Right atrium auricular region (tissue), 2 donors: ENCODE measurements around the gene USP11. TPM values are rescaled to one million over a fixed set of nuclear protein-coding genes. Genes with fewer than 3 reads are reported as not detected.
"Not testable (repeated sequence)": the region's sequence is repeated elsewhere in the genome, so short reads cannot be mapped to it uniquely, and the experiment has no call there.

Source experiments
- DNase-seq: peaks from one replicate; pipeline ENCODE4 v3.0.0-alpha.2; 2019; ENCODE audit warnings: low spot score
- H3K27ac ChIP-seq, 2 donors: fragments of 200-600 bp; sonication (generic); 1 replicate in 1 of 2; 2 replicates in 1 of 2; pipeline ENCODE4 v1.5.1; 2016 to 2019
- H3K27me3 ChIP-seq, 2 donors: fragments of 200-600 bp; sonication (generic); one replicate each; pipeline versions ENCODE4 v1.5.1 to v1.6.0; 2017 to 2019
- H3K36me3 ChIP-seq: fragments of 200-600 bp; sonication (generic); one replicate; pipeline ENCODE4 v1.5.1; 2016
- H3K4me1 ChIP-seq, 2 donors: fragments of 200-600 bp; sonication (generic); one replicate each; pipeline versions ENCODE4 v1.5.1 to v1.6.0; 2017 to 2019
- H3K4me3 ChIP-seq, 2 donors: fragments of 200-600 bp; sonication (generic); 1 replicate in 1 of 2; 2 replicates in 1 of 2; pipeline ENCODE4 v1.5.1; 2017 to 2019; ENCODE audit warnings: mild to moderate bottlenecking in 1 of 2, moderate library complexity in 1 of 2
- H3K9me3 ChIP-seq, 2 donors: fragments of 200-600 bp; sonication (generic); one replicate each; pipeline ENCODE4 v1.5.1; 2019
- CTCF ChIP-seq, 2 donors: fragments of 200-600 bp; sonication (generic); IDR thresholded peaks; one replicate each; pipeline ENCODE4 v1.5.1; 2019; ENCODE audit warnings: antibody characterized with exemption in 2 of 2
- total RNA-seq, 2 donors: library from RNA; depleted of rRNA; stranded (reverse); fragments of >200 nt; gene quantifications; one replicate each; pipeline ENCODE4 v1.1.0, GENCODE V29; 2016

The USP11 gene
- total RNA-seq, 2 donors from 2014 or later, result 35.2 to 63.6 TPM

- H3K4me3 ChIP-seq, result no peak overlapping the region
- H3K27me3 ChIP-seq, result no peaks in the 10 kb centered on the region
- H3K9me3 ChIP-seq, result no peaks in the 10 kb centered on the region
- TF ChIP-seq CTCF (IDR thresholded peaks at IDR 0.05), result no peak
- H3K36me3 ChIP-seq, result peaks cover 52% of the 10 kb centered on the region
- no peak overlapping the region for H3K27ac ChIP-seq
- no peak for DNase-seq
- H3K4me1 ChIP-seq, result no peaks in the 10 kb centered on the region
Observed at GRCh38 chrX:47244676-47245075, 11.9 kb downstream of the USP11 start.

GRCh38 chrX:47245156-47245555, 12.3 kb downstream of the USP11 start:
- no peak for TF ChIP-seq CTCF (IDR thresholded peaks at IDR 0.05)
- no peaks in the 10 kb centered on the region for H3K27me3 ChIP-seq
- H3K4me3 ChIP-seq, result no peak overlapping the region
- DNase-seq, result no peak
- H3K4me1 ChIP-seq, result no peaks in the 10 kb centered on the region
- H3K9me3 ChIP-seq, result no peaks in the 10 kb centered on the region
- no peak overlapping the region for H3K27ac ChIP-seq
- peaks cover 49% of the 10 kb centered on the region for H3K36me3 ChIP-seq

- H3K9me3 ChIP-seq, result no peaks in the 10 kb centered on the region
- no peaks in the 10 kb centered on the region for H3K4me1 ChIP-seq
- H3K4me3 ChIP-seq, result no peak overlapping the region
- no peaks in the 10 kb centered on the region for H3K27me3 ChIP-seq
- no peak overlapping the region for H3K27ac ChIP-seq
- no peak for DNase-seq
- peaks cover 30% of the 10 kb centered on the region for H3K36me3 ChIP-seq
- TF ChIP-seq CTCF (IDR thresholded peaks at IDR 0.05), result no peak
Observed at GRCh38 chrX:47247206-47247998, 14.6 kb downstream of the USP11 start.

GRCh38 chrX:47247999-47248320, 15.2 kb downstream of the USP11 start:
- Histone ChIP-seq H3K27me3 (no peaks in the 10 kb centered on the region), H3K4me1 (no peaks in the 10 kb centered on the region), H3K4me3 (no peak overlapping the region), H3K9me3 (peaks cover 0 to under 1% of the 10 kb centered on the region in 2 donors), H3K27ac (no peak overlapping the region), H3K36me3 (peaks cover 24% of the 10 kb centered on the region)
- no peak for DNase-seq
- no peak for TF ChIP-seq CTCF (IDR thresholded peaks at IDR 0.05)

GRCh38 chrX:47248576-47248975, 15.8 kb downstream of the USP11 start:
- Histone ChIP-seq H3K27ac (no peak overlapping the region), H3K4me1 (no peaks in the 10 kb centered on the region), H3K27me3 (no peaks in the 10 kb centered on the region), H3K36me3 (peaks cover 18% of the 10 kb centered on the region), H3K9me3 (peaks cover 0 to 6% of the 10 kb centered on the region in 2 donors), H3K4me3 (no peak overlapping the region)
- TF ChIP-seq CTCF (IDR thresholded peaks at IDR 0.05), result no peak
- no peak for DNase-seq

GRCh38 chrX:47250017-47250347, 17.2 kb downstream of the USP11 start:
- Histone ChIP-seq H3K4me1 (no peaks in the 10 kb centered on the region), H3K4me3 (no peak overlapping the region), H3K9me3 (peaks cover 0 to 18% of the 10 kb centered on the region in 2 donors), H3K36me3 (peaks cover 9% of the 10 kb centered on the region), H3K27me3 (no peaks in the 10 kb centered on the region), H3K27ac (no peak overlapping the region)
- TF ChIP-seq CTCF (IDR thresholded peaks at IDR 0.05), result no peak
- DNase-seq, result no peak

- not testable (repeated sequence) for H3K27me3 ChIP-seq, H3K36me3 ChIP-seq, H3K27ac ChIP-seq, H3K4me3 ChIP-seq, DNase-seq, H3K4me1 ChIP-seq
- peaks cover 0 to 20% of the 10 kb centered on the region in 2 donors for H3K9me3 ChIP-seq
Observed at GRCh38 chrX:47257620-47258019, 24.8 kb downstream of the USP11 start.
